AG10803 (cell line): ENCODE results near the gene RSAD2.

Experiments used
- DNase-seq: peaks from one replicate; pipeline ENCODE4 v3.0.0; 2010; ENCODE audit warnings: low read depth
- H3K4me3 ChIP-seq: 2 replicates; pipeline ENCODE4 v1.5.1; 2011; ENCODE audit warnings: mild to moderate bottlenecking, low read length, control low read depth
- TF ChIP-seq, protein P1 (sequence below): conservative IDR thresholded peaks from 2 replicates; pipeline ENCODE4 v1.5.1; 2011; ENCODE audit warnings: mild to moderate bottlenecking, low read length, control low read depth, inconsistent platforms

The RSAD2 gene

DNA sequence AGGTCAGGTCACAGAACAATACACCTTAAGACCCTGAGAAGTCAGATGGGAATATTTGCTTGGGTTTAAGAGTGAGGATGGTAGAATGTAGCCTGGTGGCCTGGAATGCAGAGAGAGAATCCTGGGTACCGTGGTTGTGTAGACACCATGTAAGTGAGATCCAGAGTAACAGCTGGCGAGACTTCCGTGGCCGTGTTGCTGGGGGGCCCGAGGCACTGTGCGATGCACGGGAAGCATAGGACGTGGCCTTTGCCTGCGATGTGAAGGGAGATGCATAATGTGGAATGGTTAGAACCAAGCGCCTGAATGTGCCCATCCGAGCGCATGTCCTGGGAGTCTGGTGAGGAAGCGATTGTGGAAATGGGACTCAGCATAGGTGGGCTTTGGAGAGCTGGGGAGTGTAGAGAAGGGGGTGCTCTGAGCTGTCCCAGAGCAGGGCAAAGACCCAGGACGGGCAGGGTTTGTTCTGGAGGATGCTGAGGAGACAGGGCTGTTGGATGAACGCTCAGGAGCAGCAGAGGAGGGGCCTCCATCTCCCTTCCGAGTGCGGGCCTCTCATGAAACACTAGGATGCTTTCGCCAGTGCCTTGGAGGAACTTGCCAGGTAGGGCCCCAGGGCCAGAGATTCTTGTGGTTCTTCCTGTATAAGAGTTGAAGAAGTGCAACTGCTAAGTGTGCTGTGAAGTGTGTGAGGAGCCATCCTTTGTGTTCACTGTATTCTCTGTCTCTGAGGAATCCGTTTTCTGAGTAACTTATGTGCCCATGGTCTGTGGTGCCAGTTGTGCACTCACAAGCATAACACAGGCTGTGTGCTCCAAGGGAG lies 46.7 kb downstream of the RSAD2 start:
- no peak for DNase-seq
- no peak overlapping the region for H3K4me3 ChIP-seq
- TF ChIP-seq, protein P1, sequence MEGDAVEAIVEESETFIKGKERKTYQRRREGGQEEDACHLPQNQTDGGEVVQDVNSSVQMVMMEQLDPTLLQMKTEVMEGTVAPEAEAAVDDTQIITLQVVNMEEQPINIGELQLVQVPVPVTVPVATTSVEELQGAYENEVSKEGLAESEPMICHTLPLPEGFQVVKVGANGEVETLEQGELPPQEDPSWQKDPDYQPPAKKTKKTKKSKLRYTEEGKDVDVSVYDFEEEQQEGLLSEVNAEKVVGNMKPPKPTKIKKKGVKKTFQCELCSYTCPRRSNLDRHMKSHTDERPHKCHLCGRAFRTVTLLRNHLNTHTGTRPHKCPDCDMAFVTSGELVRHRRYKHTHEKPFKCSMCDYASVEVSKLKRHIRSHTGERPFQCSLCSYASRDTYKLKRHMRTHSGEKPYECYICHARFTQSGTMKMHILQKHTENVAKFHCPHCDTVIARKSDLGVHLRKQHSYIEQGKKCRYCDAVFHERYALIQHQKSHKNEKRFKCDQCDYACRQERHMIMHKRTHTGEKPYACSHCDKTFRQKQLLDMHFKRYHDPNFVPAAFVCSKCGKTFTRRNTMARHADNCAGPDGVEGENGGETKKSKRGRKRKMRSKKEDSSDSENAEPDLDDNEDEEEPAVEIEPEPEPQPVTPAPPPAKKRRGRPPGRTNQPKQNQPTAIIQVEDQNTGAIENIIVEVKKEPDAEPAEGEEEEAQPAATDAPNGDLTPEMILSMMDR: no peak

DNA sequence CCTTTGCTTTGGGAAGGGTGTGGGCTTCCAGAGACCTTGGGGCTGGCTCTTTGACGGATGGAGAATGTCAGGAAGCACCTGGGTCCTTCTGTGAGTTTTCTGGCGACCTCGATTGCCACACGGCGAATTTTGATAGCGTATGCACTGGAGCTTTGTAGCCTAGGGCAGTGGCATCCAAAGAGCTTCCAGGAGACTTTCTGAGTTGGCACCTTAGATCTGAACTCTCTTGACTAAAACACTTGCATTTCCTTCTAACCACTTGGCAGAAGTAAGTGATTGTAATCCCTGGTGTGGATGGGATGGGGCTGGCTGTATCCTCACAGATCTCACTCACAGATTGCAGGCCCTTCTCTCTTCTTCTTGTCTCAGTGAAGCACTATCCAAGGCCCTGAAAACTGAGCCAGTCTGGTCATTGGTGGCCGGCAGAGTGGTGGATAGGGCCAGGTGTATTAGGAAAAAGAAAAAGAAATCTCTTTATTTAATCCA lies 47.4 kb downstream of the RSAD2 start:
- no peak for DNase-seq
- no peak overlapping the region for H3K4me3 ChIP-seq
- TF ChIP-seq, protein P1: no peak

DNA sequence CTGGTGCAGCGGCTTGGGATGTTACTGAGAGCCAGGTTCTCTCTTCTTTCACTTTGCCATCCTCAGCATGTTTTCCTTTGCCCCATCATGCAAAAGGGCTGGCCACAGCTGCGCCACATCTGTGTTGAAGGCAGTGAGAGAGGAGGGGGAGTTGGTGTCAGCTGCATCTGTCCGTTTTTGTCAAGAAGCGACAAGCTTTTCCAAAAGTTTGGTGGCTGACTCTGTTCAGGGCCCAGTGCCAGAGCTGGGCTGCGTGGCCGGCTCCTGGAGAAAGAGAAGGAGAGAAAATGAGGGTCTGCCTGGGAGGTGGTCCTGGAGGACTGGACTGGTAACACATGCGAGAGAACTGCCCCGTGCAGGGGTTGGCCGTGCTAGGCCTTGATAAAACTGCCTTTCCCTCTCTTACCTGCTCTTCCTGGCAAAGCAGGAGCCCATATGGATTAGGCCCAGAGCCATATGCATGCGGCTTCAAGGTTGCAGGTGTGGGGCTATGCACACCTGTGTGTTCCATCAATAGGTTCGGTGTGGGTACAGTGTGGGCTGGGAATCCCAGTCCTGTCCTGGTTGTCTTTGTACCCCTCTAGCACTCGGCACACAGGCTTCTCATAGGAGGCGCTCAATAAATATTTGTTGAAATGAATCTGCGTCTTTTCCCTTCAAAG lies 48.6 kb downstream of the RSAD2 start:
- DNase-seq: no peak
- no peak overlapping the region for H3K4me3 ChIP-seq
- TF ChIP-seq, protein P1: no peak

DNA sequence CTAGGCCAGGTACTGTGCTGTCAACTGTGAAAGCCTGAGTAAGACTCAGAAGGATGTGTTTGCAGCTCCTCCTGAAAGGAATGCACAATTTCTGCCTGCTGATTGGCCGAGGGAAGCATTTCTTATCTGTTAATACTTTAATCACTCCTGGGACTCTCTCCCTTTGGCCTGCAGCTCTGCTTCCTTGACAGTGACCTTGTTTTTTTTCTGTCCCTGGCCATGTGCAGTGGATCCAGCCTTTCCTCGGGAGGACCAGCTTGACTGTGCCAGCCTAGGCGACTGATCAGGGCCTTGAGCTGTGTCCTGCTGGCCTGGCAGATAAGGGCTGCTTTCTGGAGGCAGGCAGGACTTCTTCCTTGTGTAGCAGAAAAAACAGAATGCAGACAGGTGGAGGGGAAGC lies 49.6 kb downstream of the RSAD2 start:
- H3K4me3 ChIP-seq: no peak overlapping the region
- DNase-seq: no peak
- TF ChIP-seq, protein P1: no peak

DNA sequence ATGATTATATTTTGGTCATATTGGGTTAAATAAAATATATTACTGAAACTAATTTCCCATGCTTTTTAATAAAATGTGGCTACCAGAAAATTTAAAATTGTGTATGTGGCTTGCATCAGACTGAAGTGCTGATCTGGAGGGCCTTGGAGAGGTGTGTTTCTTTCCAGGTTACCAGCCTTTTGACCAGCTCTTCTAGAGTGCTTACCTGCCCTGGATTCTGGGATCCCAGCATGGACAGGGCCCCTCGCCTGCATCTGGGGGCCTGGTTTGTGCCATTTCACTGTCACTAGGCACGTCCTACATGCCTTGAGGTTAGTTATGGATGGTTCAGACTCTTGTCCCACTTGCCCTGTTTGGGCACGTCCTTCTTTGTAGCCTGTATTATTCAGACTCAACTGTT lies 50.2 kb downstream of the RSAD2 start:
- H3K4me3 ChIP-seq: no peak overlapping the region
- TF ChIP-seq, protein P1: no peak
- no peak for DNase-seq

DNA sequence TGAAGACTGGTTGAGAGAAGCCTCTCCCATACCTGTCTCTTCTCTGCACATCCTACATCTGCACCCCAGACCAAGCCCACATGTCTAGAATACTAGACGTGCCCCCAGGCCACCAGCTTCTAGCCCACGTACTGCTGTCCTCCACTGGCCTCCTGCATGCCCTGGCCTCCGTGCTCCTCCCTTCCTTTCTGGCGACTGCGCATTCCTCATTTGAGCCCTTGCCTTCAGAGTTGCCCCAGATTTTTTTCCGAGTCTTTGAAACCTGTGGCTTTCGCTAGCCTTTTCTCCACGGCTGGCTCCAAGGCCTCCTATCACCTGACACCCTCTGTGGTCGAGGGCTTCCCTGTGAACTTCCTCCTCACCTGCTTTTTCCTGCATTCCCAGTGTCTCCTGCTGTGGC lies 50.9 kb downstream of the RSAD2 start:
- H3K4me3 ChIP-seq: no peak overlapping the region
- TF ChIP-seq, protein P1: no peak
- no peak for DNase-seq
